Measurements from ENCODE around the gene FST. TPM values are rescaled to one million over a fixed set of nuclear protein-coding genes. Genes with fewer than 3 reads are reported as not detected.

The FST gene
- total and polyA plus RNA-seq, 2 of the 13 experiments (the other 11 are each of a cell fraction or from before 2014, with no cell fraction given): 38.6 to 136 TPM

DNA sequence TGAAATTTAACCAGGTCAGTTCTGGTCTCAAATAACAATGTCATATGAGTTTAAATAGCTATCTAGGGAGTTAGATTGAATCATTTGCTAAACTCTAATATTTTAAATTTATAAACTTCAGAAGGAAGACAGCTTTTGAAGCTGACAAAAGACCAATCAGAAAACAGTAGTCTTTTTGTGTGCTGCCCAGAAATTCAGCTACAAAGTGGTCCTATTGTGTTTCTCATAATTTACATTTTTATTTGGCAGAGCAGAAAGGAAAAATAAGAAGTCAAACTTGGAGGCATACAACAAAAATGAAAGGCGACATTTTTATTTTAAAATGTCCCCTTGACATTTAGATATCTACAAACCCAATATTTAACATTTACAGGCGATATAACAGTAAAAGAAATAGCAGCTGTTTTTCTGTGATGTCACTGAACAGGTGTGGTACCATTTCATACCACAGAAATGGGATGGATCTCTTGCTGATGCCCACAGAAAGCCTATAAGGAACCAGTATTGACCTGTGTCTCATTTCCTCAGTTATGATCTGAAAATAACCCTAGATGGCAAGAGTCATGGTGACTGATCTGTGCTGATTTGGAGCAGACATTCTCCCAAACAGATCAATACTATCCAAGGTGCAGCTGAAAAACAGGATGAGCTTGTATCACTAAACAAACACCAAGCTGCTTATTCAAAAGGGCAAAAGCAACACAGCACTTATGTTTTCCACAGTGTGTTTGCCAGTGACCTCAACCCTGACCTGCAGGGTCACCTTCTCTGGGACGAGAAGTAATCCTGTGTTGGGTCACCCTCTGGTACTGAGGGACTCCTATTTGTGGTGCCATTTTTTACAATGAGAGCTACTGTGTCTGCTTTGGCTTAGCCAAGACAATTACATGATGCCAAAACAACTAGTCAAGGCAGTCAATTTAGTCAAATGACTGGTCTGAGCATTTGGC is 3.6 kb upstream of the FST start (continued):
- TF ChIP-seq, protein P1, sequence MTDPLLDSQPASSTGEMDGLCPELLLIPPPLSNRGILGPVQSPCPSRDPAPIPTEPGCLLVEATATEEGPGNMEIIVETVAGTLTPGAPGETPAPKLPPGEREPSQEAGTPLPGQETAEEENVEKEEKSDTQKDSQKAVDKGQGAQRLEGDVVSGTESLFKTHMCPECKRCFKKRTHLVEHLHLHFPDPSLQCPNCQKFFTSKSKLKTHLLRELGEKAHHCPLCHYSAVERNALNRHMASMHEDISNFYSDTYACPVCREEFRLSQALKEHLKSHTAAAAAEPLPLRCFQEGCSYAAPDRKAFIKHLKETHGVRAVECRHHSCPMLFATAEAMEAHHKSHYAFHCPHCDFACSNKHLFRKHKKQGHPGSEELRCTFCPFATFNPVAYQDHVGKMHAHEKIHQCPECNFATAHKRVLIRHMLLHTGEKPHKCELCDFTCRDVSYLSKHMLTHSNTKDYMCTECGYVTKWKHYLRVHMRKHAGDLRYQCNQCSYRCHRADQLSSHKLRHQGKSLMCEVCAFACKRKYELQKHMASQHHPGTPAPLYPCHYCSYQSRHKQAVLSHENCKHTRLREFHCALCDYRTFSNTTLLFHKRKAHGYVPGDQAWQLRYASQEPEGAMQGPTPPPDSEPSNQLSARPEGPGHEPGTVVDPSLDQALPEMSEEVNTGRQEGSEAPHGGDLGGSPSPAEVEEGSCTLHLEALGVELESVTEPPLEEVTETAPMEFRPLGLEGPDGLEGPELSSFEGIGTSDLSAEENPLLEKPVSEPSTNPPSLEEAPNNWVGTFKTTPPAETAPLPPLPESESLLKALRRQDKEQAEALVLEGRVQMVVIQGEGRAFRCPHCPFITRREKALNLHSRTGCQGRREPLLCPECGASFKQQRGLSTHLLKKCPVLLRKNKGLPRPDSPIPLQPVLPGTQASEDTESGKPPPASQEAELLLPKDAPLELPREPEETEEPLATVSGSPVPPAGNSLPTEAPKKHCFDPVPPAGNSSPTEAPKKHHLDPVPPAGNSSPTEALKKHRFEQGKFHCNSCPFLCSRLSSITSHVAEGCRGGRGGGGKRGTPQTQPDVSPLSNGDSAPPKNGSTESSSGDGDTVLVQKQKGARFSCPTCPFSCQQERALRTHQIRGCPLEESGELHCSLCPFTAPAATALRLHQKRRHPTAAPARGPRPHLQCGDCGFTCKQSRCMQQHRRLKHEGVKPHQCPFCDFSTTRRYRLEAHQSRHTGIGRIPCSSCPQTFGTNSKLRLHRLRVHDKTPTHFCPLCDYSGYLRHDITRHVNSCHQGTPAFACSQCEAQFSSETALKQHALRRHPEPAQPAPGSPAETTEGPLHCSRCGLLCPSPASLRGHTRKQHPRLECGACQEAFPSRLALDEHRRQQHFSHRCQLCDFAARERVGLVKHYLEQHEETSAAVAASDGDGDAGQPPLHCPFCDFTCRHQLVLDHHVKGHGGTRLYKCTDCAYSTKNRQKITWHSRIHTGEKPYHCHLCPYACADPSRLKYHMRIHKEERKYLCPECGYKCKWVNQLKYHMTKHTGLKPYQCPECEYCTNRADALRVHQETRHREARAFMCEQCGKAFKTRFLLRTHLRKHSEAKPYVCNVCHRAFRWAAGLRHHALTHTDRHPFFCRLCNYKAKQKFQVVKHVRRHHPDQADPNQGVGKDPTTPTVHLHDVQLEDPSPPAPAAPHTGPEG (CRISPR knock-in tag; IDR thresholded peaks at IDR 0.05): peak; percentile 66; the same call in 1 of the 2 replicates
- TF ChIP-seq, protein P2, sequence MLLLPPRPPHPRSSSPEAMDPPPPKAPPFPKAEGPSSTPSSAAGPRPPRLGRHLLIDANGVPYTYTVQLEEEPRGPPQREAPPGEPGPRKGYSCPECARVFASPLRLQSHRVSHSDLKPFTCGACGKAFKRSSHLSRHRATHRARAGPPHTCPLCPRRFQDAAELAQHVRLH (CRISPR knock-in tag; IDR thresholded peaks at IDR 0.05; ENCODE audit: borderline replicate concordance, low read depth): peak; percentile 95; the same call in 1 of the 2 replicates
- TF ChIP-seq ZNF205 (CRISPR knock-in tag; IDR thresholded peaks at IDR 0.05) (peak; percentile 90; the same call in 1 of the 2 replicates), ZNF234 (CRISPR knock-in tag; conservative IDR thresholded peaks at IDR 0.05) (no peak; the same call in 1 of the 2 replicates), CCAR2 (optimal IDR thresholded peaks at IDR 0.05; ENCODE audit: low read depth, low read length) (no peak)
- TF ChIP-seq, protein P3, sequence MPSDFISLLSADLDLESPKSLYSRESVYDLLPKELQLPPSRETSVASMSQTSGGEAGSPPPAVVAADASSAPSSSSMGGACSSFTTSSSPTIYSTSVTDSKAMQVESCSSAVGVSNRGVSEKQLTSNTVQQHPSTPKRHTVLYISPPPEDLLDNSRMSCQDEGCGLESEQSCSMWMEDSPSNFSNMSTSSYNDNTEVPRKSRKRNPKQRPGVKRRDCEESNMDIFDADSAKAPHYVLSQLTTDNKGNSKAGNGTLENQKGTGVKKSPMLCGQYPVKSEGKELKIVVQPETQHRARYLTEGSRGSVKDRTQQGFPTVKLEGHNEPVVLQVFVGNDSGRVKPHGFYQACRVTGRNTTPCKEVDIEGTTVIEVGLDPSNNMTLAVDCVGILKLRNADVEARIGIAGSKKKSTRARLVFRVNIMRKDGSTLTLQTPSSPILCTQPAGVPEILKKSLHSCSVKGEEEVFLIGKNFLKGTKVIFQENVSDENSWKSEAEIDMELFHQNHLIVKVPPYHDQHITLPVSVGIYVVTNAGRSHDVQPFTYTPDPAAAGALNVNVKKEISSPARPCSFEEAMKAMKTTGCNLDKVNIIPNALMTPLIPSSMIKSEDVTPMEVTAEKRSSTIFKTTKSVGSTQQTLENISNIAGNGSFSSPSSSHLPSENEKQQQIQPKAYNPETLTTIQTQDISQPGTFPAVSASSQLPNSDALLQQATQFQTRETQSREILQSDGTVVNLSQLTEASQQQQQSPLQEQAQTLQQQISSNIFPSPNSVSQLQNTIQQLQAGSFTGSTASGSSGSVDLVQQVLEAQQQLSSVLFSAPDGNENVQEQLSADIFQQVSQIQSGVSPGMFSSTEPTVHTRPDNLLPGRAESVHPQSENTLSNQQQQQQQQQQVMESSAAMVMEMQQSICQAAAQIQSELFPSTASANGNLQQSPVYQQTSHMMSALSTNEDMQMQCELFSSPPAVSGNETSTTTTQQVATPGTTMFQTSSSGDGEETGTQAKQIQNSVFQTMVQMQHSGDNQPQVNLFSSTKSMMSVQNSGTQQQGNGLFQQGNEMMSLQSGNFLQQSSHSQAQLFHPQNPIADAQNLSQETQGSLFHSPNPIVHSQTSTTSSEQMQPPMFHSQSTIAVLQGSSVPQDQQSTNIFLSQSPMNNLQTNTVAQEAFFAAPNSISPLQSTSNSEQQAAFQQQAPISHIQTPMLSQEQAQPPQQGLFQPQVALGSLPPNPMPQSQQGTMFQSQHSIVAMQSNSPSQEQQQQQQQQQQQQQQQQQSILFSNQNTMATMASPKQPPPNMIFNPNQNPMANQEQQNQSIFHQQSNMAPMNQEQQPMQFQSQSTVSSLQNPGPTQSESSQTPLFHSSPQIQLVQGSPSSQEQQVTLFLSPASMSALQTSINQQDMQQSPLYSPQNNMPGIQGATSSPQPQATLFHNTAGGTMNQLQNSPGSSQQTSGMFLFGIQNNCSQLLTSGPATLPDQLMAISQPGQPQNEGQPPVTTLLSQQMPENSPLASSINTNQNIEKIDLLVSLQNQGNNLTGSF (CRISPR knock-in tag; IDR thresholded peaks at IDR 0.05): no peak
- TF ChIP-seq, protein P4, sequence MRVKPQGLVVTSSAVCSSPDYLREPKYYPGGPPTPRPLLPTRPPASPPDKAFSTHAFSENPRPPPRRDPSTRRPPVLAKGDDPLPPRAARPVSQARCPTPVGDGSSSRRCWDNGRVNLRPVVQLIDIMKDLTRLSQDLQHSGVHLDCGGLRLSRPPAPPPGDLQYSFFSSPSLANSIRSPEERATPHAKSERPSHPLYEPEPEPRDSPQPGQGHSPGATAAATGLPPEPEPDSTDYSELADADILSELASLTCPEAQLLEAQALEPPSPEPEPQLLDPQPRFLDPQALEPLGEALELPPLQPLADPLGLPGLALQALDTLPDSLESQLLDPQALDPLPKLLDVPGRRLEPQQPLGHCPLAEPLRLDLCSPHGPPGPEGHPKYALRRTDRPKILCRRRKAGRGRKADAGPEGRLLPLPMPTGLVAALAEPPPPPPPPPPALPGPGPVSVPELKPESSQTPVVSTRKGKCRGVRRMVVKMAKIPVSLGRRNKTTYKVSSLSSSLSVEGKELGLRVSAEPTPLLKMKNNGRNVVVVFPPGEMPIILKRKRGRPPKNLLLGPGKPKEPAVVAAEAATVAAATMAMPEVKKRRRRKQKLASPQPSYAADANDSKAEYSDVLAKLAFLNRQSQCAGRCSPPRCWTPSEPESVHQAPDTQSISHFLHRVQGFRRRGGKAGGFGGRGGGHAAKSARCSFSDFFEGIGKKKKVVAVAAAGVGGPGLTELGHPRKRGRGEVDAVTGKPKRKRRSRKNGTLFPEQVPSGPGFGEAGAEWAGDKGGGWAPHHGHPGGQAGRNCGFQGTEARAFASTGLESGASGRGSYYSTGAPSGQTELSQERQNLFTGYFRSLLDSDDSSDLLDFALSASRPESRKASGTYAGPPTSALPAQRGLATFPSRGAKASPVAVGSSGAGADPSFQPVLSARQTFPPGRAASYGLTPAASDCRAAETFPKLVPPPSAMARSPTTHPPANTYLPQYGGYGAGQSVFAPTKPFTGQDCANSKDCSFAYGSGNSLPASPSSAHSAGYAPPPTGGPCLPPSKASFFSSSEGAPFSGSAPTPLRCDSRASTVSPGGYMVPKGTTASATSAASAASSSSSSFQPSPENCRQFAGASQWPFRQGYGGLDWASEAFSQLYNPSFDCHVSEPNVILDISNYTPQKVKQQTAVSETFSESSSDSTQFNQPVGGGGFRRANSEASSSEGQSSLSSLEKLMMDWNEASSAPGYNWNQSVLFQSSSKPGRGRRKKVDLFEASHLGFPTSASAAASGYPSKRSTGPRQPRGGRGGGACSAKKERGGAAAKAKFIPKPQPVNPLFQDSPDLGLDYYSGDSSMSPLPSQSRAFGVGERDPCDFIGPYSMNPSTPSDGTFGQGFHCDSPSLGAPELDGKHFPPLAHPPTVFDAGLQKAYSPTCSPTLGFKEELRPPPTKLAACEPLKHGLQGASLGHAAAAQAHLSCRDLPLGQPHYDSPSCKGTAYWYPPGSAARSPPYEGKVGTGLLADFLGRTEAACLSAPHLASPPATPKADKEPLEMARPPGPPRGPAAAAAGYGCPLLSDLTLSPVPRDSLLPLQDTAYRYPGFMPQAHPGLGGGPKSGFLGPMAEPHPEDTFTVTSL (CRISPR knock-in tag; IDR thresholded peaks at IDR 0.05; ENCODE audit: borderline replicate concordance): peak; percentile 100

Measured in HepG2 (cell line).